ENCODE measurements around the gene ZNF211.

The ZNF211 gene

DNA sequence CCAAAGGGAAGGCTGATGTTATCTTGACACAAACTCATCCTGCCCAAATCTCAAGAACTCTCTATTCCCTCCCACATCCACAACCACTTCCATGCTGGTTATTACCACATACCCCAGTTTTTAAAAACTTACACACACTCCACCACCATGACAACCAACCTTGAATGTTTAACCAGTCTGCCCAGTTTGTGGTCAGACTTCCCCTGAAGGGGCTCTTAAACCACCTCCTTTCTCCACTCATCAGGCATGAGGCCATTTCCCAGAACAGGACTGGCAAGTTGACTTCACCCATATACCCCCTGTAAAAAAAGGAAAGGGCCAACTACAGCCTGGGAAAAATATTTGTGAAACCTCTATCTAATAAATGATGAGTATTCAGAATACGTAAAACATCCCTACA is 23.4 kb downstream of the ZNF211 start:
- no peak for DNase-seq (ENCODE audit: low read depth)

DNA sequence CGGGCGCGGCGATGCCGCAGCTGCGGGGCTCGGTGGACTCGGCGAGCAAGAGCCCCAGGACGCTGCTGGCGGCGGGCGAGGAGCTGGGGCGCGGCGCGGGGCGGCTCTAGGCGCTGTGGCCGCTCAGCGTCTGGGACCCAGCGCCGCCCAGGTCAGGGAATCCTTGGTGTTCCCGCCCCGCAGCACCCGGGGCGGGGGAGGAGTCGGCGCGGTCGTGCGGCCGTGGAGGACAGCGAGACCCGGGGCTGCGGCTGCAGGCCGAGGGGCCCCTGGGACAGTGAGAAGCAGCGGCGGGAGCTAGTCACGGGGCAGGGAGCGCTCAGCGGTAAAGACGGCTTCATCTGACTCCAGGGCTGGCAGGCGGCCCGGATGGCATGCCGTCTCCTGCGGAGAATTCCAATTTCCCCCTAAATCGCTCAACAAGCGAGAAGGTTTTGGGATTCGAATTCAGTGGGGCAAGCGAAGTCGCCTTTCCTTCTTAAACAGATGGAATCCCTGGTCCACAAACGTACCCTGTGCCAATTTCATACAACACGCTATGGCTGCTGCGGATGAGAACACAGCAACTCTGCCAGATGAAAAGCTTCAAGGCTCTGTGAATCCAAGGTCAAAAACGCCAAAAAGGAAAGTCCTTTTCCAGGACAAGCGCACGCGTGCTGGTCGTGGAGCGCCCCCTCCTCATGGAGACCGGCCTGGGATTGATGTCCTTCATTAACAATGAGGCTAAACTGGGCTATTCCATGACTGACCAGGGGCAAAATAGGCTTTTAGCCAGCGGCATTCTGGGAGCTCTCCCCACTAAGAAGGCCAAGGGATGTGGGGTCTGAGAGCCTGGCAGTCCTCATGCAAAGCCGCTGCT is 31.5 kb downstream of the ZNF211 start:
- DNase-seq (ENCODE audit: low read depth): peak; percentile 44

DNA sequence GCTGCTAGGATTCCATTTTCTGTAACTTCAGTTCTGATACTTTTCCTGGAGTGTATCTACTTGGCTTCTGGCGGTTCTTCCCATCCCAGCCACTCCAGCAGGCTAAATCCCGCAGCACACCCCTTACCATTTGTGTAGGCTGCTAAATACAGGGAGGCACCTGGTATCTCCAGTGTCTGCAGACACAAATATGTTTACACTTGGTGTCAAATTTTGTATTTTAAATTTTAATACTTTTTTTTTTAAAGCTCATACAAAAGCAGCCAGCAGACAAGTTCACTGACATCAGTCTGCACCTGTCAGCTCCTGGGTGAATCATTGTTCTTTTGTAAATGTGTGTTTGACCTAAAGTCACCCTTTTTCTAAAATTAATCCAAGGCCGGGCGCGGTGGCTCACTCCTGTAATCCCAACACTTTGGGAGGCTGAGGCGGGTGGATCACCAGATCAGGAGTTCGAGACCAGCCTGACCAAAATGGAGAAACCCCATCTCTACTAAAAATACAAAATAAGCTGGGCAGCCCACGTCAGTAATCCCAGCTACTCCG is 32.4 kb downstream of the ZNF211 start:
- no peak for DNase-seq (ENCODE audit: low read depth)

DNA sequence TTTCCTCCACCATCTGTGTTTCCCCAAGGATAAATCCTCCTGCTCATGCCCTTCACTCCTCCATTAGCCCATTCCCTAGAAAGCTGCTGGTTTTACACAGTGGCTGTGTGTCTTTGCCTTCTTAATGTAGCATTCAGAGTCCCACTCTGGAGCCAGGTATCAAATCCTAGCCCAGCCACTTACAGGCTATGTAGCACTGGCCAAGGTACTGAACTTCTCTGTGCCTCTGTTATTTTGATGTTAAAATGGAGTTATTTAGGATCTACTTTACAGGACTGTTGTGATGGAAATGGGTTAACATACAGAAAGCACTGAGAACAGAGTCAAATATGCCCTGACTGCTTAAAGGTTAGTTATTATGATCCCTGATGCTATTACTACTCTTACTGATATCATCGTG is 34.3 kb downstream of the ZNF211 start:
- no peak for DNase-seq (ENCODE audit: low read depth)

DNA sequence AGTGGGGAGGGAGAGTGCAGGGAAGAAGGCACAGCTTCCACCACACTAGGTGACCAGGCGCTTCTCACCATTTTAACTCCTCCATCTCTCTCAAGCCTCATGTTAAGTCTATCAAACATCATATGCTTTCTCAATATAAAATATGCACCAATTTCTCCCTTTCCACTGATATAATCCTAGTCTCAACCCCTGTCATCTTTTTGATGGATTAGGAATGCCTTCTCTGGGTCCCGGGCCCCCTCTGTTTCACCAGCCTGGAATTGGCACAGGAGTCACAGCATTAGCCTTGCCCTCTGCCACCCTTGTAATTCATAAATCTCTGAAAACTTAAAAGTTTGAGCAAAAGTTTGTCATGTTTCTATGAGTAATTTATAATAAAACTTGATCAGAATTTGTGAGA is 35.7 kb downstream of the ZNF211 start, which contains the start of gene ZSCAN4:
ZSCAN4 (plus strand) TSS at position 301 of the 400 bp plus-strand sequence. CDS start 7,211 bp downstream, outside the sequence.
- no peak for DNase-seq (ENCODE audit: low read depth)

DNA sequence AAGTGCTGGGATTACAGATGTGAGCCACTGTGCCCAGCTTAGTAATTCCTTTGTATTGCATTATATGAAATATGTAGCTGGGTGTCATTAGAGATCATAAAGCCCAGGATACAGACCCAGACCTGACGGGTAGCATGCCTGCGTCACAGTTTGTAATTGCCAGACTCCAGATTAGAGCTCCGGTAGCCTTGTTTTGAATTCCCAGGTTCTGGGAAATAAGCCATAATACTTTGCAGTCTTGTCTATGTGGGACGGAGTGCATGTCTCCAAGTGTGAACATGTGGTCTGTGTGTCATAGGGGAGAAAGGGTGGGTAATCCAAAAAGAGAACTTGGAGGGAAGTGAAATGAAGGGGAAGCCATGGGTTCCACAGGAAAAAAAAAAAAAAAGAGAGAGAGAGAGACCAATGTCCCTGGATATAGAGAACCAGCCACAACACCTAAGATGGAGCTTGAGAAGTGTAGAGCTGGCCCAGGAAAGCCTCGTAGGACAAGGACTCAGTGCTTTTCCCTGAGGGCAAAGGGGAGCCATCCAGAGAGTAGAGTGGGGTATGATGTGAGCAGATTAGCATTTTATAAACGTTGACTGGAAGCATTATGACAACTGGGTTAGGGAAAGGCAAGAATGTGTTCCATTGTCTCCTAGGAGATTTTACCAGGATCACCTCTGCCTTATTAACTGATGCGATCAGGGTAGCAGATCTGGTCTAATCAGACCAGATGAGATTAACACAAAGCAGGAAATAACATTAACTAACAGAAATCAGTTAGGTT is 38.3 kb downstream of the ZNF211 start:
- no peak for DNase-seq (ENCODE audit: low read depth)

DNA sequence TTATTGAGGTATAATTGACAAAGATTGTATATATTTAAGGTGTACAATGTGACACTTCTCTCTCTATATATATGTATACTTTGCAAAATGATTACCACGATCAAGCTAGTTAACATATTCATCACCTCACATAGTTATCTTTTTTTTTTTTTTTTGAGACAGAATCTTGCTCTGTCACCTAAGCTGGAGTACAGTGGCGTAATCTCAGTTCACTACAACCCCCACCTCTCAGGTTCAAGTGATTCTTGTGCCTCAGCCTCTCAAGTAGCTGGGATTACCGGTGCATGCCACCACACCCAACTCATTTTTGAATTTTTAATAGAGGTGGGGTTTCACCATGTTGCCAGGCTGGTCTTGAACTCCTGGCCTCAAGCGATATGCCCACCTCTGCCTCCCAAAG is 39.5 kb downstream of the ZNF211 start:
- DNase-seq (ENCODE audit: low read depth): no peak

DNA sequence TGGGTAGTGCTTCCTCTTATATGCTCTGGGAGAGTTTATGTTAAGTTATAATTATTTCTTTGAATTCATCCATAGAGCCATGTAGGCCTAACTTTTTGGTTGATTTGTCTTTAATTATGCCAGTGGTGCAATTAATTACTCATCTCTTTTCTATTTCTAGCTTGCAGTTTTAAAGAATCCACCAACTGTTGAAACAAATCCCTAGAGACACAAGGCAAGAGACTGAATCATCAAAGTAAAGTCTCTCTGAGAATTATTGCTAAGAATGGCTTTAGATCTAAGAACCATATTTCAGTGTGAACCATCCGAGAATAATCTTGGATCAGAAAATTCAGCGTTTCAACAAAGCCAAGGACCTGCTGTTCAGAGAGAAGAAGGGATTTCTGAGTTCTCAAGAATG is 42.9 kb downstream of the ZNF211 start:
- DNase-seq (ENCODE audit: low read depth): no peak

DNA sequence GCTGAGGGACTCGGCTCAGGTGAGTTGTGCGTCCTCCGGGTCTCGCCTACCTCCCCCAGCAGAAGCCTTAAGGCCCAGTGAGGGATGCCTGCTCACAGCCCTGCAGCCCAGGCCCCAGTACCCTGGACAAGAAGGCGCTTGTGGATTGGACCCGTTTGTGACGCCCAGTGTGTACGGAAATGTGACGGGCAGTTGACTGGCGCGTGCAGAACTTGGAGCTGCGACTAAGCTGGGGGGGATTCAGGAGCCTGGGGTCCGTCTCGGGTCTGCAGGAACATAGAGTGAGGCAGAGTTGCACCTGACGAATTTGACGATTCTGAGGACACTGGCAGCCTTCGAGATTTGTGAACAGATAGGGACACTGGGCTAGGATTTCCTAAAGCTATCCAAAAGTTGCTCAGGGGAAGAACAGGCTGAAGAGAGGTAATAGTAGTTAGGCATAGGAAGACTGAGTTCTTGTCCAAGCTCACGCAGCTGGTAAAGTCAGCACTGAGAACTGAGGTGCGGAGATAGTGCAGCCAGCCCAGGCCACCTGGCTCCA is 49.3 kb downstream of the ZNF211 start:
- DNase-seq (ENCODE audit: low read depth): no peak

DNA sequence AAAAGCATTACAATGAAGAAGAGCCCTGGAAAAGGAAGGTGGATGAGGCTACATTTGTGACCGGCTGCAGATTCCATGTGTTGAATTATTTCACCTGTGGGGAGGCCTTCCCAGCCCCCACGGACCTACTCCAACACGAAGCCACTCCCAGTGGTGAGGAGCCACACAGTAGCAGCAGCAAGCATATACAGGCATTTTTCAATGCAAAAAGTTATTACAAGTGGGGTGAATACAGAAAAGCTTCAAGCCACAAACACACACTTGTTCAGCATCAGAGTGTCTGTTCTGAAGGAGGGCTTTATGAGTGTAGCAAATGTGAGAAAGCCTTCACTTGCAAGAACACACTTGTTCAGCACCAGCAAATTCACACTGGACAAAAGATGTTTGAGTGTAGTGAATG is 53.8 kb downstream of the ZNF211 start:
- DNase-seq (ENCODE audit: low read depth): no peak

DNA sequence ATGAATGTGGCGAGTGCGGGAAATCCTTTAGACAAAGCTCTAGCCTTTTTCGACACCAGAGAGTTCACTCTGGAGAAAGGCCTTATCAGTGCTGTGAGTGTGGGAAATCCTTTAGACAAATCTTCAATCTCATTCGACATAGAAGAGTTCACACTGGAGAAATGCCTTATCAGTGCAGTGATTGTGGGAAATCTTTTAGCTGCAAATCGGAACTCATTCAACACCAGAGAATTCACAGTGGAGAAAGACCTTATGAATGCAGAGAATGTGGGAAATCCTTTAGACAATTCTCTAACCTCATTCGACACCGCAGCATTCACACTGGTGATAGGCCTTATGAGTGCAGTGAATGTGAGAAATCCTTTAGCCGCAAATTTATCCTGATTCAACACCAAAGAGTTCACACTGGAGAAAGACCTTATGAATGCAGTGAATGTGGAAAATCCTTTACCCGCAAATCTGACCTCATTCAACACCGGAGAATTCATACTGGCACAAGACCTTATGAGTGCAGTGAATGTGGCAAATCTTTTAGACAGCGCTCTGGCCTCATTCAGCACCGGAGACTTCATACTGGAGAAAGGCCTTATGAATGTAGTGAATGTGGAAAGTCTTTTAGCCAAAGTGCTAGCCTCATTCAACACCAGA is 54.5 kb downstream of the ZNF211 start:
- peak; percentile 9 for DNase-seq (ENCODE audit: low read depth)

DNA sequence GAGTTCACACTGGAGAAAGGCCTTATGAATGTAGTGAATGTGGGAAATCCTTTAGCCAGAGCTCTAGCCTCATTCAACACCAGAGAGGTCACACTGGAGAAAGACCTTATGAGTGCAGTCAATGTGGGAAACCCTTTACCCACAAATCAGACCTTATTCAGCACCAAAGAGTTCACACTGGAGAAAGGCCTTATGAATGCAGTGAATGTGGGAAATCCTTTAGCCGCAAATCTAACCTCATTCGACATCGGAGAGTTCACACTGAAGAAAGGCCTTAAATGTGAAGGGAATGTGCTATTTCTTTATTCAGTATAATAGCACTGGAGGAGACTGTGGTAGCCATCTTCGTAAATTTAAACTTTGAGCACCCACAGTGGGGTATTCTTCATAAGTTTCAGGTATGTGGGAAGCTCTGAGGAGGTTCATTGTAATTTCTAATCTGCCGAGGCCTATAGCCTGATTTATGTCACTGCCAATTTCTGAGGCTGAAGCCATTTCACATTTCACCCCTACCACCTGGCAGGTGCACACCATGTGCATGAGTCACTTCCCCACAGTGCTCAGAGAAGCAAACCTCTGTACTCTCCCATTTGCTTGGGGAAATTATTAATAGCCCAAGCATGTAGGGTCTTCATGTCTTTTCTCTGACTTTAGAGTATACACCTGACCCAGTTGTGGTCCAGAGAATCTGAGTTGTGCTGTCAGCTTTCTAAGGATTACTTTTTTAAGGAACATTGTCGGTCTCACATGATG is 55.2 kb downstream of the ZNF211 start:
- DNase-seq (ENCODE audit: low read depth): no peak

DNA sequence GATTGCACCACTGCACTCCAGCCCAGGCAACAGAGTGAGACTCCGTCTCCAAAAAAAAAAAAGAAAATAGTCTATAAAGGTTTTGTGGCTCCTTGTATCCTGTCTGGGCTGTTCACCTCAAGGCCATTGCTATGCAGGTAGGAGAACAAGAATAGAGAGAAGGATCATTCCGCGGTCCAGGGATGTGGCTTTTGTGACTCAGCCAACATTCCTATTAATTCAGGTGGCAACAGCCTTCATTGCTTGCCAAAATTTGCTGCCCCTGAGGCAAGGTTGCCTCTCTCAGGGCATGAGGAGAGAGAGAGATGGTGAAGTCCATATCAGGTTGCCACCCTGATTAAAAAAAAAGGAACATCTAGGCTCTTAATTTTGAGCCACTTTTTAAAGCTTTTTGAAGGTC is 56.8 kb downstream of the ZNF211 start:
- DNase-seq (ENCODE audit: low read depth): no peak
